Endothelial cell of umbilical vein (primary cell): Measurements from ENCODE around the gene PSMD5. TPM values are rescaled to one million over a fixed set of nuclear protein-coding genes. Genes with fewer than 3 reads are reported as not detected.

Source experiments
- BruUV-seq: library from RNA; stranded (reverse); fragments of 400-500 nt; replicated peaks from 2 replicates; lab custom pipeline; 2021; lab: Mats Ljungman, UMichigan
- CTCF ChIA-PET: fragments of 300-600, 350-600 bp; sonication (Branson Sonifier 250); formaldehyde crosslinking; loops from one replicate; lab custom pipeline; 2021; ENCODE audit warnings: antibody characterized with exemption, inconsistent platforms; lab: Charles Lee
- POLR2A ChIA-PET: fragments of 300-600, 350-600 bp; sonication (Branson Sonifier 250); formaldehyde crosslinking; loops from one replicate; lab custom pipeline; 2021; ENCODE audit warnings: antibody characterized with exemption, inconsistent platforms; lab: Charles Lee
- DNase-seq: peaks from one replicate; pipeline ENCODE4 v3.0.0-alpha.2; 2011; ENCODE audit warnings: low read depth, low spot score
- FAIRE-seq: peaks from 2 replicates; lab custom pipeline; 2011; peaks lifted over from hg19 to GRCh38; lab: Jason Lieb, UNC
- H2AFZ ChIP-seq: 2 replicates; pipeline ENCODE4 v1.6.0; 2012; ENCODE audit warnings: low read depth, low read length, control low read depth, inconsistent platforms
- H3K27ac ChIP-seq: 2 replicates; pipeline ENCODE4 v1.5.1; 2011; ENCODE audit warnings: low read depth, mild to moderate bottlenecking, control low read depth, low read length, moderate library complexity; ENCODE audit not compliant: insufficient read depth
- H3K27me3 ChIP-seq, 2 experiments: 2 replicates each; pipeline versions ENCODE4 v1.6.0 to v1.6.1; 2011; ENCODE audit warnings: low read length in 2 of 2, mixed read lengths in 1 of 2; ENCODE audit not compliant: control insufficient read depth in 2 of 2, insufficient read depth in 2 of 2
- H3K36me3 ChIP-seq, 2 experiments: 2 replicates in 1 of 2; 3 replicates in 1 of 2; pipeline ENCODE4 v1.5.1; 2011; ENCODE audit warnings: low read length in 2 of 2, mild to moderate bottlenecking in 1 of 2, moderate library complexity in 1 of 2; ENCODE audit not compliant: control insufficient read depth in 2 of 2, insufficient read depth in 2 of 2; ENCODE audit errors: extremely low read depth in 1 of 2
- H3K4me1 ChIP-seq: 3 replicates; pipeline ENCODE4 v1.5.1; 2011; ENCODE audit warnings: mild to moderate bottlenecking, low read length; ENCODE audit not compliant: control insufficient read depth, insufficient read depth; ENCODE audit errors: extremely low read depth
- H3K4me2 ChIP-seq: 2 replicates; pipeline ENCODE4 v1.6.1; 2011; ENCODE audit warnings: low read length, control low read depth, mixed read lengths; ENCODE audit not compliant: insufficient read depth
- H3K4me3 ChIP-seq, 3 experiments: fragments of 200-600 bp in 1 of 3; sonication (generic), shearing (Covaris generic) in 1 of 3; replicated peaks in 1 of 3; 2 replicates each; pipeline ENCODE4 v1.5.1; 2011 to 2016; ENCODE audit warnings: control low read depth in 3 of 3, low read length in 3 of 3, mild to moderate bottlenecking in 2 of 3, inconsistent platforms in 1 of 3, low read depth in 1 of 3, moderate library complexity in 1 of 3; ENCODE audit not compliant: insufficient read depth in 1 of 3
- H3K79me2 ChIP-seq: 2 replicates; pipeline ENCODE4 v1.6.0; 2012; ENCODE audit warnings: low read length, inconsistent platforms; ENCODE audit not compliant: control insufficient read depth, insufficient read depth
- H3K9ac ChIP-seq: replicated peaks from 2 replicates; pipeline ENCODE3; 2011; ENCODE audit warnings: low read length, control low read depth; ENCODE audit not compliant: insufficient read depth; ENCODE audit errors: extremely low read depth
- H3K9me1 ChIP-seq: replicated peaks from 3 replicates; pipeline ENCODE4 v1.6.0; 2011; ENCODE audit warnings: mild to moderate bottlenecking, low read length; ENCODE audit not compliant: control insufficient read depth, insufficient read depth; ENCODE audit errors: extremely low read depth
- H3K9me3 ChIP-seq: replicated peaks from 2 replicates; pipeline ENCODE4 v1.5.1; 2012; ENCODE audit warnings: low read length, inconsistent platforms; ENCODE audit not compliant: control insufficient read depth, insufficient read depth
- H4K20me1 ChIP-seq: replicated peaks from 2 replicates; pipeline ENCODE3; 2011; ENCODE audit warnings: mild to moderate bottlenecking, low read length; ENCODE audit not compliant: control insufficient read depth, insufficient read depth; ENCODE audit errors: extremely low read depth
- CTCF ChIP-seq, 2 donors: IDR thresholded peaks; 1 replicate in 1 of 2; 2 replicates in 1 of 2; pipeline ENCODE4 v1.5.1; 2011; ENCODE audit warnings: low read length in 2 of 2, mild to moderate bottlenecking in 2 of 2, moderate library complexity in 2 of 2, control low read depth in 1 of 2, inconsistent platforms in 1 of 2, low read depth in 1 of 2; ENCODE audit not compliant: insufficient read depth in 1 of 2; ENCODE audit errors: extremely low read depth in 1 of 2
- EZH2 ChIP-seq: IDR thresholded peaks from 2 replicates; pipeline ENCODE4 v1.6.1; 2012; ENCODE audit warnings: borderline replicate concordance, low read depth, mild to moderate bottlenecking, moderate library complexity, low read length, inconsistent platforms; ENCODE audit not compliant: severe bottlenecking
- JUN ChIP-seq: IDR thresholded peaks from 2 replicates; pipeline ENCODE4 v1.6.1; 2011; ENCODE audit warnings: borderline replicate concordance, low read depth; ENCODE audit not compliant: insufficient read length, insufficient read depth
- MAX ChIP-seq: IDR thresholded peaks from 2 replicates; pipeline ENCODE4 v1.6.1; 2011; ENCODE audit not compliant: insufficient read depth, insufficient read length
- MYC ChIP-seq: IDR thresholded peaks from one replicate; pipeline ENCODE4 v1.6.1; 2011; ENCODE audit warnings: mild to moderate bottlenecking, low read depth, low read length
- POLR2AphosphoS5 ChIP-seq: IDR thresholded peaks from 2 replicates; pipeline ENCODE4 v1.6.1; 2012; ENCODE audit warnings: low read depth, mild to moderate bottlenecking, control low read depth, low read length, moderate library complexity; ENCODE audit not compliant: insufficient read depth
- dilution Hi-C: fragments of 300-500 bp; cut with MboI; formaldehyde crosslinking; loops from one replicate; pipeline ENCODE4 v1.15.0; 2019; ENCODE audit warnings: low sequenced_read_pairs; ENCODE audit not compliant: extremely low pct_ligation_motif_present
- intact Hi-C: fragments of 100-400 bp; cut with micrococcal nuclease; formaldehyde crosslinking; loops from one replicate; pipeline ENCODE4 v1.10.0; 2022
- polyA plus RNA-seq, 4 experiments: library from polyadenylated mRNA; depleted of rRNA in 3 of 4; stranded (reverse) in 3 of 4; unstranded in 1 of 4; fragments of >200 nt; gene quantifications; 2 replicates each; pipeline versions ENCODE4 v1.2.1 to v1.2.3, GENCODE V29; 2011 to 2012; ENCODE audit warnings: missing spikeins in 1 of 4
- total RNA-seq: library from RNA; stranded (reverse); gene quantifications from 2 replicates; pipeline ENCODE4 v1.2.3, GENCODE V29; 2021

The PSMD5 gene
- total and polyA plus RNA-seq, 2 donors (not counting 3 experiments of a cell fraction or from before 2014, with no cell fraction given): 20.4 to 70.2 TPM

GRCh38 chr9:120787933-120788332, 54.8 kb downstream of the PSMD5 start:
- Histone ChIP-seq H3K4me3 (no peak overlapping the region), H3K9me1 (no peaks in the 10 kb centered on the region), H3K36me3 (peaks cover 10 to 12% of the 10 kb centered on the region in 2 experiments), H3K9ac (no peak overlapping the region), H3K79me2 (peaks cover 76% of the 10 kb centered on the region), H3K9me3 (no peaks in the 10 kb centered on the region), H3K27me3 (no peaks in the 10 kb centered on the region), H3K4me2 (no peak overlapping the region), H3K4me1 (peaks cover 21% of the 10 kb centered on the region), H2AFZ (no peak overlapping the region), H3K27ac (no peak overlapping the region), H4K20me1 (no peaks in the 10 kb centered on the region)
- no peak for TF ChIP-seq POLR2AphosphoS5
- TF ChIP-seq JUN: no peak
- no peak for TF ChIP-seq EZH2
- ChIA-PET POLR2A (no interaction called here), CTCF (interaction anchor here (0.8 to 1.1 kb wide), 2 partner anchors 14 to 168 kb away, joined by 3 to 4 read pairs; no protein-coding TSS in a partner anchor)
- intact Hi-C loops: no loop called here
- BruUV-seq: no TSS peak
- FAIRE-seq (no peak), DNase-seq (no peak)
- dilution Hi-C loops: no loop called here

- Histone ChIP-seq H3K27me3 (no peaks in the 10 kb centered on the region), H2AFZ (no peak overlapping the region), H3K79me2 (peaks cover 48% of the 10 kb centered on the region), H3K4me3 (no peak overlapping the region), H3K4me1 (no peaks in the 10 kb centered on the region), H3K36me3 (peaks cover 10 to 12% of the 10 kb centered on the region in 2 experiments), H3K9ac (no peak overlapping the region), H3K27ac (no peak overlapping the region), H4K20me1 (no peaks in the 10 kb centered on the region), H3K9me1 (no peaks in the 10 kb centered on the region), H3K4me2 (no peak overlapping the region), H3K9me3 (no peaks in the 10 kb centered on the region)
- TF ChIP-seq MYC (no peak), CTCF (IDR thresholded peaks at IDR 0.05; ENCODE audit: extremely low read depth in 1 of 2, insufficient read depth in 1 of 2, low read depth in 1 of 2, low read length in 2 of 2) (no peak), MAX (no peak), POLR2AphosphoS5 (no peak)
- DNase-seq: no peak
- POLR2A ChIA-PET: no interaction called here
- intact Hi-C loops: no loop called here
- CTCF ChIA-PET: no interaction called here
- no TSS peak for BruUV-seq
- dilution Hi-C loops: no loop called here
- FAIRE-seq: no peak
These were observed 59.1 kb downstream of the PSMD5 start for GRCh38 chr9:120783602-120784047.
